NCI-H2227 (cell line): ENCODE data around the gene RORC.
"Not testable (repeated sequence)": the region's sequence is repeated elsewhere in the genome, so short reads cannot be mapped to it uniquely, and the experiment has no call there.

Experiments used
- DNase-seq: peaks from one replicate; lab custom pipeline; 2025; ENCODE audit not compliant: unreplicated experiment; lab: John Stamatoyannopoulos, UW

Gene RORC

DNA sequence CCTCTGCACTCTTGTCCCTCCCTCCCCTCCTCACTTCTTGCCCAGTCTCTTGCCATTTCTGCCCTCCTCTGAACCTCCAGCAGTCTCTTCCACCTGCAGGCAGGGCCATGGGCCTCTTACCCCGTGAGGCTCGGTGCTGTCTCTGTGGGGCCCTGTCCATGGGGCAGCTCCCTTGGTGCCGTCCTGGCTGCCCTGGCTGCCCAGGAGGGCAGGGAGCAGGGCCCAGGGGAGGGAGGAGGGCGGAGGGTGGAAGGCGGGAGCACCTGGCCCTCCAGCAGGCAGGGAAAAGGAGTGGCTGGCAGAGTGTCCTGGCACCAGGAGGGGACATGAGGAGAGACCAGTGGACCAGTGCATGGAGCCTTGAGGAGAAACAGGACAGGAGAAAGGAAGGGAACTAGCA is at the start of gene RORC:
Gene RORC, minus strand, starts transcription at position 198 of the 400 bp plus-strand sequence. Its CDS starts 38 bp downstream, at position 160.
- DNase-seq: no peak

GRCh38 chr1:151875419-151876097 is 44.0 kb upstream of the RORC start:
- no peak for DNase-seq

- DNase-seq: not testable (repeated sequence)
These were observed 41.2 kb upstream of the RORC start for GRCh38 chr1:151872776-151873175.

DNA sequence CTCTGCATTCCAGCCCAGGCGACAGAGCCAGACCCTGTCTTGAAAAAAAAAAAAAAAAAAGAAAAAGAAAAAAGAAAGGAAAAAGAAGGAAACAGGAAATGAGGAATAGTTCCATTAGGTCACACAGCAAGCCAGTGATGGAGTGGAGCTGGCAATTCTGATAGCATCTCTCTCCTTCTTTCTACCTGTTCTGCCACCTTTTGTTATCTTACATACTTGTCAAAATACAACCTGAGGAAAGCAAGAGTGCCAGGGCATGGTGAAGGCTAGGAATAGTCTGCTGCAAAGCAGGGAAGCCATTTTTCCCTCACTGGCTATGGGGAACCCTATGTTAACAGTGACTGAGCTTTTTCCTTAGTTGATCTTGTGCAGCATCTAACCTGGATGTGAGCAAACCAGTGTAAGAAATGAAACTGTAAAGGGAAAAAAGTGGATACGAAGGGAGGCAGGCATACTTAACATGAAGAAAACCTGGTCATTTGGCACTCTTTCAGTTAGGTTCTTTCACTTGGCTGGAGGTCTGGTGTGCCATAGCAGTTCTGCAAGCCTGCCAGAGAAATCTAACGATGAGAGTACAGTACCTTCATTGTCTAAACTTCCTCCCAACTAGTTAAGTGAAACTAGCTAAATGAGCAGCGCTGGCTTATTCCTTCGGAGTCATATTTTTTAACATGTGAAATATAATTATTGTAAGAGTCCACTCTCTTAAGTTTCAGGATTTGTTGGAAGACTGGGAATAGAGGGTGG is 39.9 kb upstream of the RORC start:
- no peak for DNase-seq

DNA sequence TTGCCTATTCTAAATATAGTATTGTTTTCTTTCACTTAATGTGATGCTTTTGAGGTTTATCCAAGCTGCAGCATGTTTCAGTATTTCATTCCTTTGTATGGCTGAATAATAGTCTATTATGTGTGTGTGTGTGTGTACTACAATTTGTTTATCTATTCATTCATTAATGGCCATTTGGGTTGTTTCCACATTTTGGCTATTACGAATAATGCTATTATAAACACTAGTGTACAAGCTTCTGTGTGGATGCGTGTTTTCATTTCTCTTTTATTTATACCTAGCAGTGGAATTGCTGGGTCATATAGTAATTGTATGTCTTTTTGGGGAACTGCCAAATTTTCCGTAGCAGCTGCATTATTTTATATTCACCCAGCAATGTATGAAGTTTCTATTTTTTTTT is 36.9 kb upstream of the RORC start:
- no peak for DNase-seq

DNA sequence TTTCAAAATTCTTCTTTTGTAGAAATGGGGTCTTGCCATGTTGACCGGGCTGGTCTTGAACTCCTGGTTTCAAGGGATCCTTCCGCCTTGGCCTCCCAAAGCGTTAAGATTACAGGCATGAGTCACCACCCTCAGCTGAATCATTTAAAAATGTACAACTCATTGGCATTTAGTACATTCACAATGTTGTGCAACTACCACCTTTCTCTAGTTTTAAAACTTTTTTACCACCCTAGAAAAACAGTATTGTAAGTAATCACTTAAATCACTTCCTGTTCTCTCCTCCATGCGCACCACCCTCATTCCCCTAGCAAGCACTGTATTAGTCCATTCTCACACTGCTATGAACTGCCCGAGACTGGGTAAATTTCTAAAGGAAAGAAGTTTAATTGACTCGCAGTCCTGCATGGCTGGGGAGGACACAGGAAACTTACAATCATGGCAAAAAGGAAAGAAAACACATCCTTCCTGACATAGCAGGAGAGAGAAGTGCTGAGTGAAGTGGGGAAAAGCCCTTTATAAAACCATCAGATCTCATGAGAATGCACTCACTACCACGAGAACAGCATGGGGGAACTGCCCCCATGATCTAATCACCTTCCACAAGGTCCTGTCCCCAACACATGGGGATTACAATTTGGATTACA is 36.3 kb upstream of the RORC start:
- no peak for DNase-seq

DNA sequence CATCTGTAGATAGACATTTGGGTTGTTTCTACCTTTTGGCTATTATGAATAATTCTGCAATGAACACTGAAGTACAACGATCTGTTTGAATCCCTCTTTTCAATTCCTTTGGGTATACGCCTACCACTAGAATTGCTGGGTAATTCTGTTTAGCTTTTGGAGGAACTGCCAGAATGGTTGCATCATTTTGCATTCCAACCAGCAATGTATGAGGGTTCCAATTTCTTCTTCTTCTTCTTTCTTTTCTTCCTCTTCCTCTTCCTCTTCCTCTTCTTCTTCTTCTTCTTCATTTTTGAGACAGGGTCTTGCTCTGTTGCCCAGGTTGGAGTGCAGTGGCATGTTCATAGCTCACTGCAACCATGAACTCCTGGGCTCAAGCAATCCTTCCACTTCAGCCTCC is 35.7 kb upstream of the RORC start:
- no peak for DNase-seq

GRCh38 chr1:151864411-151864810 is 32.8 kb upstream of the RORC start:
- DNase-seq: no peak

GRCh38 chr1:151862604-151863003 is 31.0 kb upstream of the RORC start:
- DNase-seq: peak; percentile 11

GRCh38 chr1:151860504-151861187 is 29.0 kb upstream of the RORC start:
- DNase-seq: no peak

DNA sequence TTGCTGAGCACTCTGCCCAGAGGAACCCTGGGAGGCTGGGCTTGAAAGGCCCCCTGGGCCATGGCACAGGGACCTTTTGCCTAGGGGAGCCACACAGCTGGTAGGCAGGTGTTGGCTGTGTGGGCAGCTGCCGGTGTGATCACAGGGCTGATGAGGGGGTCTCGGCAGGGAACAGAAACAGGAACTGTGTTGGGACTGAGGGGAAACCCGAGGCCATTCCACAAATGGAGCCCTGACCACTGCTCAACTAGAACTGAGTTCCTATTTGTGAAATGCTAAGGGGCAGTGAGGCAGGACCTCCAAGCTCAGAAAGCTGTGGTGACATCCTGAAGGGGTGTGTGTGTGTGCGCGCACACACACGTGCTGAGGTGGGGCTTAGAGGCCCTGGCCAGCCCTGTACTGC is 28.3 kb upstream of the RORC start:
- no peak for DNase-seq

- DNase-seq: no peak
These were observed 27.5 kb upstream of the RORC start for GRCh38 chr1:151858886-151859665.

DNA sequence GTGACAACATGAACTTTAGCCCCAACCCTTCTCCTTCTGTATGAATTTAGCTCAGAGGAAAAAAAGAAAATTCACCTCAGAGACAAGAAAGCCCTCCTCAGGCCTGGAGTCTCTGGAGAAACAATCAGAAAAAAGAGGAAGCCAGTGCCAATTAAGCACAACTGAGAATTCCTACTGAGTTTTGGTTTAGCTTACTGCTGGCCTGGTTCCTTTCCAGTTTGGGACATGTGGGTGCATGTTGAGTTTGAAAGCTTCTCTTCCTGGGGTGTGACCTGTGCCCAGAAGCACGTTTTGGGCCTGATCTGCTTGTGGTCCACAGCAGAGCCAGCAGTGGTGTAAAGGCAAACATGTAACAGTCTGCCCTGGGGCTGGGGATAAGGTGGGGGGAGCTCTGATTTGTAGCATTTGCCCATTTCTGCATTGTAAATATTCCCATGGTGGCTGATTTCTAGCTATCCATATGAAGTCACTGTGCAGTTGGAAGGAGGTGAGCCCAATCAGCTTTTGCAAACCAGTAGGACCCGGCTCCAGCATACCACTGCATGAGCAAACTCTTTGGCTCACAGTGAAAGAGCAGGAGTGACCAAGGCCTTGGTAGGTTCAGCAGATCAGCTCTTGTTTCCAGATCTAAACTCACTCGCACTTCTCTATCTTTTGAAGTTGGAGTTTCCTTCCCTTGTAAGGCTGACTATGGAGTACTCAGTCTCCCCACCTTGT is 26.6 kb upstream of the RORC start:
- DNase-seq: no peak

DNA sequence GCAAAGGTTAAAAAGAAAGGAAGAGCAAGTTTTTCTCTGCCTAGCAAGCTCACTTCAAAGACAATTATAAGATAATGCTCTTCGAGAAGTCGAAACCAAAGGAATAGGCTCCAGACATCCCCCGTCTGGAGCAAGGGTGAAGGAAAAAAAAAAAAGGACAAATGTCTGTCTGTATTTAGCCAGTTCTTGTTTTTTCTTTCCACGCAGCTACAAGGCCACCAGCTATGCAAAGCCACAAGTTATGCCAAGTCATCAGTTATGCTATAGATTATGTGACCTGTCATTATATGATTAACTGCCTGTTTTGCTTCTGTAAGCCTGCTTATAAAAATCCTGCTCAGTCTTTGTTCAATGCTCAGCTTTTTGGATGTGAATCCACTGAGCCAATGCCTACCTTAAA is 24.3 kb upstream of the RORC start:
- DNase-seq: peak; percentile 12

DNA sequence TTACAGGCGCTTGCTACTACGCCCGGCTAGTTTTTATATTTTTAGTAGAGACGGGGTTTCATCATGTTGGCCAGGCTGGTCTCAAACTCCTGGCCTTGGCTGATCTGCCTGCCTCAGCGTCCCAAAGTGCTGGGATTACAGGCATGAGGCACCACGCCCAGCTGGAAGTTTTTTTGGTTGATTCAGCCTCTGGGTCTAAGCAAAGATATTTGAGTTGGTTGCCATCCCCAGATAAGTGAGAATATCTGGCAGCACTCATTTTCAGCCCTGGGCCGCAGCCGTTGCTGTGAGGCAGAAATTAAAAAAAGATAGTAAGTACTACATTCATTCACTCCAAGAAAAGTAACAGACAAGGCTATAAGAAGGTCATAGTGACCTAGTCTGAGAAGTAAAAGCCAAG is 23.9 kb upstream of the RORC start:
- DNase-seq: not testable (repeated sequence)

DNA sequence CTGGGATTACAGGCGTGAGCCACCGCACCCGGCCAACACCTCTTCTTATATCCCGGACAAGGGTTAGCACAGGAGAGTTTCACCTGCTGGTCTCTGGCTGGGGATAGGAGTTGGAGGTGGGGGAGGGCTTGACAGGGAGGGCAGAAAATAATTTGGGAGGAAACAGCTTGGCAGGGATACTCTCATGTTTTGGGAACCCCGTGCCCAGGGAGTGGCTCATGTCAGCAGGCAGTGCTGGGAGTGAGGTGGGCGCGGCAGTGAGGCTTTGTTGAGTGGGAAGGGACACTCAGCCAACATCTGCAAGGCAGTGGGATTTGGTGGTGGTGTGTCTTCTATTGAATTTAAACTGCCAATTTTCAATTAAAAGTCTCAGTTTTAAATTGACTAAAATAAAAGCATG is 23.1 kb upstream of the RORC start:
- DNase-seq: no peak

- no peak for DNase-seq
These were observed 21.9 kb upstream of the RORC start, which contains the start of gene THEM5 for GRCh38 chr1:151853411-151853943. THEM5 (minus strand) TSS chr1:151853712; CDS start chr1:151853565, 147 bp downstream.

DNA sequence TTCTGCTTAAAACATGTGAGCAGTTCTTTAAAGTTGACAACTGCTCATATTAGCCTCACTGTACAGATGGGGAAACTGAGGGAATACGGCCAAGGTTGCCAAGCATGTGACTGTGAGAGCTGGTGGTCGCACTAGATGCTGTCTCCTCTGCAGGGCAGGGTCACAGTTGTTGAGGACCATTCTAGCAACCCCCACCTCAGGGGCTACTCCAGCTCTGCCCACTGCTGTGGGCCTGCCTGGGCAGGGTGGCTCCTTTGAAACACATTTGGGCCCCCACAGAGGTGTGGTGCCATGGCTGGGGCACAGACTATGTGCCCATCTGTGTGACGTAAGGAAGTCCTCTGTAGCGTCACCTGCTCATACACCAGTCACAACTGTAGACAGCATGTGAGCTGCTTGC is 21.1 kb upstream of the RORC start:
- no peak for DNase-seq

GRCh38 chr1:151851886-151852285 is 20.3 kb upstream of the RORC start:
- DNase-seq: no peak

GRCh38 chr1:151849871-151850270 is 18.3 kb upstream of the RORC start:
- no peak for DNase-seq
